B cell (primary cell): Measurements from ENCODE around the gene RASGEF1C. TPM values are rescaled to one million over a fixed set of nuclear protein-coding genes. Genes with fewer than 3 reads are reported as not detected.

Experiments used
- ATAC-seq: fragments of 200-7000 bp; cut with Tn5 transposase; one replicate; pipeline ENCODE4 v1.10.0; 2021; ENCODE audit warnings: low read depth, mild to moderate bottlenecking, moderate number of reproducible peaks, moderate library complexity
- CTCF ChIA-PET: fragments of 350-600 bp; sonication (Branson Sonifier 250); formaldehyde crosslinking; loops from one replicate; lab custom pipeline; 2021; ENCODE audit warnings: antibody characterized with exemption, inconsistent platforms; lab: Charles Lee
- POLR2A ChIA-PET: fragments of 350-600 bp; sonication (Branson Sonifier 250); formaldehyde crosslinking; loops from one replicate; lab custom pipeline; 2021; ENCODE audit warnings: antibody characterized with exemption; lab: Charles Lee
- DNase-seq: peaks from one replicate; pipeline ENCODE4 v3.0.0; 2013
- H2AFZ ChIP-seq: 2 replicates; pipeline ENCODE4 v1.6.1; 2012; ENCODE audit warnings: mild to moderate bottlenecking, low read depth, low read length; ENCODE audit not compliant: insufficient read depth, poor library complexity, severe bottlenecking
- H3K27ac ChIP-seq, 2 donors: 1 replicate in 1 of 2; 2 replicates in 1 of 2; pipeline ENCODE4 v1.5.1; 2012 to 2013; ENCODE audit warnings: low read length in 2 of 2, mild to moderate bottlenecking in 2 of 2, moderate library complexity in 1 of 2
- H3K27me3 ChIP-seq, 4 experiments: fragments of 200-600 bp in 1 of 4; sonication (generic) in 1 of 4; replicated peaks in 1 of 4; 1 replicate in 2 of 4; 2 replicates in 2 of 4; pipeline versions ENCODE4 v1.6.1 to v1.7.0; 2013 to 2016; ENCODE audit warnings: low read length in 3 of 4, mild to moderate bottlenecking in 2 of 4, mixed read lengths in 1 of 4, moderate library complexity in 1 of 4; ENCODE audit not compliant: insufficient read depth in 4 of 4, control insufficient read depth in 3 of 4; ENCODE audit errors: control extremely low read depth in 1 of 4
- H3K36me3 ChIP-seq, 2 experiments: replicated peaks in 1 of 2; 1 replicate in 1 of 2; 2 replicates in 1 of 2; pipeline versions ENCODE4 v1.6.1 to v1.7.1; 2013; ENCODE audit warnings: low read length in 1 of 2; ENCODE audit not compliant: insufficient read depth in 2 of 2, control insufficient read depth in 1 of 2; ENCODE audit errors: control extremely low read depth in 1 of 2, extremely low read depth in 1 of 2
- H3K4me1 ChIP-seq, 2 donors: fragments of 200-600 bp in 1 of 2; sonication (generic) in 1 of 2; 1 replicate in 1 of 2; 2 replicates in 1 of 2; pipeline versions ENCODE4 v1.5.1 to v1.6.1; 2013 to 2017; ENCODE audit warnings: low read length in 2 of 2; ENCODE audit not compliant: control insufficient read depth in 2 of 2, insufficient read depth in 2 of 2
- H3K4me2 ChIP-seq: replicated peaks from 2 replicates; pipeline ENCODE3; 2012; ENCODE audit warnings: mild to moderate bottlenecking, low read depth, low read length; ENCODE audit not compliant: poor library complexity, severe bottlenecking
- H3K4me3 ChIP-seq, 5 experiments: fragments of 200-600 bp in 1 of 5; sonication (generic) in 1 of 5; 1 replicate in 3 of 5; 2 replicates in 2 of 5; pipeline versions ENCODE4 v1.5.1 to v1.7.0; 2011 to 2016; ENCODE audit warnings: low read length in 4 of 5, mild to moderate bottlenecking in 4 of 5, low read depth in 2 of 5, control low read depth in 1 of 5, moderate library complexity in 1 of 5; ENCODE audit not compliant: insufficient read depth in 1 of 5; ENCODE audit errors: control extremely low read depth in 1 of 5, extremely low read depth in 1 of 5
- H3K79me2 ChIP-seq: fragments of 200-600 bp; sonication (generic); one replicate; pipeline ENCODE4 v1.6.0; 2016; ENCODE audit warnings: low read length; ENCODE audit not compliant: control insufficient read depth, insufficient read depth
- H3K9ac ChIP-seq: fragments of 200-600 bp; sonication (generic); 2 replicates; pipeline ENCODE4 v1.6.1; 2017; ENCODE audit warnings: mild to moderate bottlenecking, low read length, moderate library complexity
- H3K9me3 ChIP-seq, 3 donors: one replicate each; pipeline versions ENCODE4 v1.6.1 to v1.7.1; 2013; ENCODE audit warnings: low read length in 2 of 3; ENCODE audit not compliant: control insufficient read depth in 2 of 3, insufficient read depth in 1 of 3; ENCODE audit errors: control extremely low read depth in 1 of 3
- H4K20me1 ChIP-seq: 2 replicates; pipeline ENCODE4 v1.6.0; 2012; ENCODE audit warnings: mild to moderate bottlenecking, low read length; ENCODE audit not compliant: insufficient read depth, control insufficient read depth, poor library complexity, severe bottlenecking
- H3K27ac Mint-ChIP-seq: one replicate; pipeline ENCODE4 v1.8.0; 2021; ENCODE audit warnings: mixed read lengths
- H3K27me3 Mint-ChIP-seq: one replicate; pipeline ENCODE4 v1.8.0; 2021; ENCODE audit warnings: mixed read lengths
- H3K4me1 Mint-ChIP-seq: one replicate; pipeline ENCODE4 v1.8.0; 2021; ENCODE audit warnings: mixed read lengths
- H3K4me3 Mint-ChIP-seq: one replicate; pipeline ENCODE4 v1.8.0; 2021; ENCODE audit warnings: mixed read lengths
- H3K9me3 Mint-ChIP-seq: one replicate; pipeline ENCODE4 v1.8.0; 2022; ENCODE audit warnings: mixed read lengths; ENCODE audit not compliant: insufficient read depth
- CTCF ChIP-seq: fragments of 200-600 bp; IDR thresholded peaks from one replicate; pipeline ENCODE4 v1.8.0; 2022; ENCODE audit warnings: antibody characterized with exemption, mild to moderate bottlenecking
- EZH2 ChIP-seq: IDR thresholded peaks from 2 replicates; pipeline ENCODE4 v1.6.1; 2012; ENCODE audit warnings: borderline replicate concordance, low read depth, mild to moderate bottlenecking, moderate library complexity, low read length; ENCODE audit not compliant: insufficient read depth, poor library complexity, severe bottlenecking
- WGBS: methylation state at CpG from one replicate; pipeline ENCODE4 v1.1.5; 2013; ENCODE audit warnings: missing lambda C conversion rate; ENCODE audit not compliant: insufficient coverage; 5-methylcytosine and 5-hydroxymethylcytosine counted together
- intact Hi-C: fragments of 100-400 bp; cut with micrococcal nuclease; formaldehyde crosslinking; loops from one replicate; pipeline ENCODE4 v1.10.0; 2022
- polyA plus RNA-seq: library from polyadenylated mRNA; depleted of rRNA; stranded (reverse); fragments of >200 nt; gene quantifications from 2 replicates; pipeline ENCODE4 v1.2.3, GENCODE V29; 2012
- total RNA-seq, 2 donors: library from RNA; stranded (reverse); fragments of 120-200 nt in 1 of 2; gene quantifications; 1 replicate in 1 of 2; 2 replicates in 1 of 2; pipeline versions ENCODE4 v1.2.3 to v1.2.4, GENCODE V29; 2013 to 2022

RASGEF1C gene
- total and polyA plus RNA-seq, 2 donors (not counting 1 experiment from before 2014, with no cell fraction given), result not detected

DNA sequence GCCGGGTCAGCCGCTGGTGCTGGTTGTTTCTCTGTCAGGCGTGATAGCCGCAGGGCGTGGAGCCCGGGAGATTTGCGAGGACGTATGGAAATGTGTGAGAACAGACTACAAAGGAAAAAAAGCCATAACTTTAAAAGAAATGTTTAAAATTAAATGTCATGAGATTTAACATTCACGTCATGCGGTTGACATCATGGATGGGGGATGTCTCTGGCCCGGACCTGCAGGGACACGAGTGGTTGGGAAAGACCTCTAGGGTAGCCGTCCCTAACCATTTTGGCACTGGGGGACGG, 136.8 kb downstream of the RASGEF1C start:
- H3K36me3 ChIP-seq, result no peaks in the 10 kb centered on the region
- DNase-seq, result no peak
- peak overlapping the region; percentile 87 for H3K4me2 ChIP-seq
- peak overlapping the region; percentile 76 for H3K9ac ChIP-seq
- H3K79me2 ChIP-seq, result peaks cover 8% of the 10 kb centered on the region
- TF ChIP-seq EZH2, result no peak
- TF ChIP-seq CTCF, result no peak
- peak overlapping the region; percentile 88 for H2AFZ ChIP-seq
- H3K4me3 ChIP-seq, result peak overlapping the region in 4 of 5 experiments; percentile 66 to 85 (median 78)
- Mint-ChIP-seq H3K27ac (peak overlapping the region; percentile 82), H3K27me3 (peaks cover 11% of the 10 kb centered on the region), H3K4me3 (peak overlapping the region; percentile 84), H3K9me3 (no peaks in the 10 kb centered on the region), H3K4me1 (peaks cover 32% of the 10 kb centered on the region)
- intact Hi-C loops, result loop anchor here (1.0 to 5.0 kb wide), 6 partner anchors 18 to 1870 kb away; partner anchors contain the start of genes HNRNPAB and MAML1
- WGBS, result 26% methylated on average over 10 of the region's 14 CpGs
- H3K27me3 ChIP-seq, result no peaks in the 10 kb centered on the region
- POLR2A ChIA-PET, result no interaction called here
- CTCF ChIA-PET, result no interaction called here
- H3K27ac ChIP-seq, result peak overlapping the region; percentile 37 to 73
- no peaks in the 10 kb centered on the region for H4K20me1 ChIP-seq
- no peak for ATAC-seq
- H3K4me1 ChIP-seq, result peaks cover 25 to 30% of the 10 kb centered on the region in 2 donors
- H3K9me3 ChIP-seq, result peaks cover 0 to 5% (median 0%) of the 10 kb centered on the region in 3 donors

DNA sequence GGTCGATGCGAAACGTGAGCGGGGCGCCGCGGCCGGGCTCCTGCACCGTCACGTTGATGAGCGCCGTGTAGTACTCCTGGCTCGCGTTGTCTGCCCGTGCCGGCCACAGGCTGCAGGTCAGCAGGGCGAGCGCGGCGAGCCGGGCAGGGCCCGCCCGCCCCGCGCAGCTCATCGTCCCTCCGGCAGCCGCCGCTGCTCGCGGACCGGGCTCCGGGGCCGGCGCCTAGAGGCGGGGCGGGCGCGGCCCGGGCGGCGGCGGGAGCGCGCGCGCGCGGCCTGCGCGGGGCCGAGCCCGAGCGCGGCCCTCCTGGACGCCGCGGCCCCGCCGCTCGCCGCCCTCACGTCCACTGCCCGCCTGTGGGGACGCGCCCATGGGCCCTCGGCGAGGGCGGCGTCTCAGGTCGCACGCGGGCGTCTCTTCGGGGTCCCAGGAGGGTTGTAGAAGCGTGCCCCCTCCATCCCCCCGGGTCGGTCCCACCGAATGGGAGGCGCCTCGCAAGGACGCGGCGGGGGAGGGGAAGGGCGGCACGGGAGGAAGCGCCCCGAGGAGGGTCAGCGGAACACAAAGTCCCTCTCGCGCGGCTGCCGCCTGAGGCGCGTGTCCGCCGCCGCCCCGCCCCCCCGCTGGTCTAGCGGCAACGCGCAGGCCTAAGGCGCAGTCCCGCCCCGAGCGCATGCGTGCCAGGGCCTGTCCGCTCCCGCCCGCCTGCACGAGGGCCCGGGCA, 137.3 kb downstream of the RASGEF1C start, which contains the start of gene RNF130:
RNF130 (minus strand) TSS at position 229 of the 725 bp plus-strand sequence; CDS start at position 172, 57 bp downstream.
- Histone ChIP-seq H3K4me1 (peaks cover 25 to 30% of the 10 kb centered on the region in 2 donors), H3K27ac (peak within 1 kb of the TSS; percentile 64 to 73), H3K9me3 (peaks cover 0 to 5% (median 0%) of the 10 kb centered on the region in 3 donors), H4K20me1 (no peaks in the 10 kb centered on the region), H3K36me3 (no peaks in the 10 kb centered on the region), H2AFZ (peak within 1 kb of the TSS; percentile 89), H3K79me2 (peaks cover 12% of the 10 kb centered on the region), H3K9ac (peak within 1 kb of the TSS; percentile 76), H3K4me3 (peak within 1 kb of the TSS; percentile 66 to 85 (median 79)), H3K27me3 (no peaks in the 10 kb centered on the region), H3K4me2 (peak within 1 kb of the TSS; percentile 87)
- peak; percentile 75 for ATAC-seq
- Mint-ChIP-seq H3K4me3 (peak within 1 kb of the TSS; percentile 89), H3K27ac (peak within 1 kb of the TSS; percentile 84), H3K4me1 (peaks cover 32% of the 10 kb centered on the region), H3K27me3 (peaks cover 7% of the 10 kb centered on the region), H3K9me3 (no peaks in the 10 kb centered on the region)
- intact Hi-C loops, result loop anchor here (1.0 to 5.0 kb wide), 9 partner anchors 19 to 1869 kb away; partner anchors contain the start of genes CANX, HNRNPAB, MAML1 and MRNIP
- peak; percentile 90 for DNase-seq
- POLR2A ChIA-PET, result no interaction called here
- under 1% methylated on average over 113 of the region's 113 CpGs for WGBS
- TF ChIP-seq EZH2 (no peak), CTCF (no peak)
- CTCF ChIA-PET, result interaction anchor here (0.6 kb wide), 1 partner anchor 141 kb away, joined by 4 read pairs; no protein-coding TSS in a partner anchor
